ENCODE results near the gene ZNF208.

DNA sequence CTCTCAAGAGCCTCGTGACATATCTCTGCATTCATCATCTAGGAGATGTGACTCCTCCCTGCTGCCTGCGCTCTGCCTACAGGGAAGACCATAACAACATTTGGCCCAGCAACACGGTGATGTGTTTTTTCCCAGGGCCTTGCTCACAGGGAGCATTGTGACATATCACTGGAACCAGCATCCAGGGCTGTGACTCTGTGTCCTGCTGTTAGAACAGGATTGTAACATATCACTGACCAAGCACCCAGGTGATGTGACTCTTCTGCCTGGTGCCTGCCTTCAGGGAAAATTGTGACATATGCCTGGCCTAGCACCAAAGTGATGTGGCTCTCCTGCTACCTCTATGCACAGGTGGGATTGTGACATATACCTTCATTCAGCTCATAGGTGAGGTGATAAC is 95.3 kb downstream of the ZNF208 start:
- TF ChIP-seq ZNF792 (tag by site-specific recombination; IDR thresholded peaks at IDR 0.05): no peak
- TF ChIP-seq, protein P1, sequence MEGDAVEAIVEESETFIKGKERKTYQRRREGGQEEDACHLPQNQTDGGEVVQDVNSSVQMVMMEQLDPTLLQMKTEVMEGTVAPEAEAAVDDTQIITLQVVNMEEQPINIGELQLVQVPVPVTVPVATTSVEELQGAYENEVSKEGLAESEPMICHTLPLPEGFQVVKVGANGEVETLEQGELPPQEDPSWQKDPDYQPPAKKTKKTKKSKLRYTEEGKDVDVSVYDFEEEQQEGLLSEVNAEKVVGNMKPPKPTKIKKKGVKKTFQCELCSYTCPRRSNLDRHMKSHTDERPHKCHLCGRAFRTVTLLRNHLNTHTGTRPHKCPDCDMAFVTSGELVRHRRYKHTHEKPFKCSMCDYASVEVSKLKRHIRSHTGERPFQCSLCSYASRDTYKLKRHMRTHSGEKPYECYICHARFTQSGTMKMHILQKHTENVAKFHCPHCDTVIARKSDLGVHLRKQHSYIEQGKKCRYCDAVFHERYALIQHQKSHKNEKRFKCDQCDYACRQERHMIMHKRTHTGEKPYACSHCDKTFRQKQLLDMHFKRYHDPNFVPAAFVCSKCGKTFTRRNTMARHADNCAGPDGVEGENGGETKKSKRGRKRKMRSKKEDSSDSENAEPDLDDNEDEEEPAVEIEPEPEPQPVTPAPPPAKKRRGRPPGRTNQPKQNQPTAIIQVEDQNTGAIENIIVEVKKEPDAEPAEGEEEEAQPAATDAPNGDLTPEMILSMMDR (tag by site-specific recombination; IDR thresholded peaks at IDR 0.05): no peak
- no peak for TF ChIP-seq MYNN (tag by site-specific recombination; IDR thresholded peaks at IDR 0.05; ENCODE audit: borderline replicate concordance)
